IMR-90 (cell line): ENCODE results near the gene OSTN.

ENCODE experiments used
- BHLHE40 ChIP-seq: fragments of 150-350 bp; IDR thresholded peaks from 2 replicates; pipeline ENCODE4 v1.6.1; 2016; ENCODE audit warnings: mild to moderate bottlenecking, low read depth, low read length
- CTCF ChIP-seq: conservative IDR thresholded peaks from 2 replicates; pipeline ENCODE4 v1.5.1; 2012; ENCODE audit warnings: mild to moderate bottlenecking, low read depth, low read length, improper control_type of control experiment
- NFE2L2 ChIP-seq: fragments of 150-350 bp; IDR thresholded peaks from 2 replicates; pipeline ENCODE4 v1.6.1; 2016; ENCODE audit warnings: low read depth, mild to moderate bottlenecking, low read length
- POLR2A ChIP-seq: IDR thresholded peaks from 2 replicates; pipeline ENCODE4 v1.6.1; 2012; ENCODE audit warnings: mild to moderate bottlenecking, low read depth, low read length
- RAD21 ChIP-seq: IDR thresholded peaks from 2 replicates; pipeline ENCODE4 v1.6.1; 2012; ENCODE audit warnings: low read length, improper control_type of control experiment
- RCOR1 ChIP-seq: IDR thresholded peaks from 2 replicates; pipeline ENCODE4 v1.6.1; 2012; ENCODE audit warnings: mild to moderate bottlenecking, low read length, improper control_type of control experiment; ENCODE audit not compliant: insufficient replicate concordance
- RFX5 ChIP-seq: IDR thresholded peaks from 2 replicates; pipeline ENCODE4 v1.8.0; 2012; ENCODE audit warnings: low read depth, mild to moderate bottlenecking, low read length, moderate library complexity
- USF2 ChIP-seq: fragments of 150-350 bp; IDR thresholded peaks from 2 replicates; pipeline ENCODE4 v1.6.1; 2017; ENCODE audit warnings: mild to moderate bottlenecking, antibody characterized with exemption, low read length, low read depth

- TF ChIP-seq CTCF, result no peak
- no peak for TF ChIP-seq NFE2L2
- TF ChIP-seq RFX5, result no peak
- TF ChIP-seq POLR2A, result no peak
- no peak for TF ChIP-seq RCOR1
- TF ChIP-seq USF2, result no peak
- TF ChIP-seq RAD21, result no peak
- no peak for TF ChIP-seq BHLHE40
Measured at GRCh38 chr3:191210032-191210431, 11.0 kb downstream of the OSTN start.
